Endothelial cell of umbilical vein (primary cell): ENCODE data around the gene PGAP3. TPM values are rescaled to one million over a fixed set of nuclear protein-coding genes. Genes with fewer than 3 reads are reported as not detected.

Experiments
- BruUV-seq: library from RNA; stranded (reverse); fragments of 400-500 nt; replicated peaks from 2 replicates; lab custom pipeline; 2021; lab: Mats Ljungman, UMichigan
- CTCF ChIA-PET: fragments of 300-600, 350-600 bp; sonication (Branson Sonifier 250); formaldehyde crosslinking; loops from one replicate; lab custom pipeline; 2021; ENCODE audit warnings: antibody characterized with exemption, inconsistent platforms; lab: Charles Lee
- POLR2A ChIA-PET: fragments of 300-600, 350-600 bp; sonication (Branson Sonifier 250); formaldehyde crosslinking; loops from one replicate; lab custom pipeline; 2021; ENCODE audit warnings: antibody characterized with exemption, inconsistent platforms; lab: Charles Lee
- DNase-seq: peaks from one replicate; pipeline ENCODE4 v3.0.0-alpha.2; 2011; ENCODE audit warnings: low read depth, low spot score
- FAIRE-seq: peaks from 2 replicates; lab custom pipeline; 2011; peaks lifted over from hg19 to GRCh38; lab: Jason Lieb, UNC
- H2AFZ ChIP-seq: 2 replicates; pipeline ENCODE4 v1.6.0; 2012; ENCODE audit warnings: low read depth, low read length, control low read depth, inconsistent platforms
- H3K27ac ChIP-seq: 2 replicates; pipeline ENCODE4 v1.5.1; 2011; ENCODE audit warnings: low read depth, mild to moderate bottlenecking, control low read depth, low read length, moderate library complexity; ENCODE audit not compliant: insufficient read depth
- H3K27me3 ChIP-seq, 2 experiments: 2 replicates each; pipeline versions ENCODE4 v1.6.0 to v1.6.1; 2011; ENCODE audit warnings: low read length in 2 of 2, mixed read lengths in 1 of 2; ENCODE audit not compliant: control insufficient read depth in 2 of 2, insufficient read depth in 2 of 2
- H3K36me3 ChIP-seq, 2 experiments: 2 replicates in 1 of 2; 3 replicates in 1 of 2; pipeline ENCODE4 v1.5.1; 2011; ENCODE audit warnings: low read length in 2 of 2, mild to moderate bottlenecking in 1 of 2, moderate library complexity in 1 of 2; ENCODE audit not compliant: control insufficient read depth in 2 of 2, insufficient read depth in 2 of 2; ENCODE audit errors: extremely low read depth in 1 of 2
- H3K4me1 ChIP-seq: 3 replicates; pipeline ENCODE4 v1.5.1; 2011; ENCODE audit warnings: mild to moderate bottlenecking, low read length; ENCODE audit not compliant: control insufficient read depth, insufficient read depth; ENCODE audit errors: extremely low read depth
- H3K4me2 ChIP-seq: 2 replicates; pipeline ENCODE4 v1.6.1; 2011; ENCODE audit warnings: low read length, control low read depth, mixed read lengths; ENCODE audit not compliant: insufficient read depth
- H3K4me3 ChIP-seq, 3 experiments: fragments of 200-600 bp in 1 of 3; sonication (generic), shearing (Covaris generic) in 1 of 3; replicated peaks in 1 of 3; 2 replicates each; pipeline ENCODE4 v1.5.1; 2011 to 2016; ENCODE audit warnings: control low read depth in 3 of 3, low read length in 3 of 3, mild to moderate bottlenecking in 2 of 3, inconsistent platforms in 1 of 3, low read depth in 1 of 3, moderate library complexity in 1 of 3; ENCODE audit not compliant: insufficient read depth in 1 of 3
- H3K79me2 ChIP-seq: 2 replicates; pipeline ENCODE4 v1.6.0; 2012; ENCODE audit warnings: low read length, inconsistent platforms; ENCODE audit not compliant: control insufficient read depth, insufficient read depth
- H3K9ac ChIP-seq: replicated peaks from 2 replicates; pipeline ENCODE3; 2011; ENCODE audit warnings: low read length, control low read depth; ENCODE audit not compliant: insufficient read depth; ENCODE audit errors: extremely low read depth
- H3K9me1 ChIP-seq: replicated peaks from 3 replicates; pipeline ENCODE4 v1.6.0; 2011; ENCODE audit warnings: mild to moderate bottlenecking, low read length; ENCODE audit not compliant: control insufficient read depth, insufficient read depth; ENCODE audit errors: extremely low read depth
- H3K9me3 ChIP-seq: replicated peaks from 2 replicates; pipeline ENCODE4 v1.5.1; 2012; ENCODE audit warnings: low read length, inconsistent platforms; ENCODE audit not compliant: control insufficient read depth, insufficient read depth
- H4K20me1 ChIP-seq: replicated peaks from 2 replicates; pipeline ENCODE3; 2011; ENCODE audit warnings: mild to moderate bottlenecking, low read length; ENCODE audit not compliant: control insufficient read depth, insufficient read depth; ENCODE audit errors: extremely low read depth
- EZH2 ChIP-seq: IDR thresholded peaks from 2 replicates; pipeline ENCODE4 v1.6.1; 2012; ENCODE audit warnings: borderline replicate concordance, low read depth, mild to moderate bottlenecking, moderate library complexity, low read length, inconsistent platforms; ENCODE audit not compliant: severe bottlenecking
- FOS ChIP-seq: IDR thresholded peaks from 2 replicates; pipeline ENCODE4 v1.6.1; 2011; ENCODE audit warnings: mild to moderate bottlenecking, low read length, moderate library complexity, borderline replicate concordance; ENCODE audit not compliant: insufficient read depth
- GATA2 ChIP-seq: IDR thresholded peaks from 2 replicates; pipeline ENCODE4 v1.7.0; 2011; ENCODE audit warnings: low read depth, mild to moderate bottlenecking, moderate library complexity, mixed read lengths, low read length; ENCODE audit not compliant: insufficient read length, insufficient read depth
- POLR2A ChIP-seq: IDR thresholded peaks from 2 replicates; pipeline ENCODE4 v1.6.1; 2012; ENCODE audit warnings: low read depth, mild to moderate bottlenecking, control low read depth, low read length
- dilution Hi-C: fragments of 300-500 bp; cut with MboI; formaldehyde crosslinking; loops from one replicate; pipeline ENCODE4 v1.15.0; 2019; ENCODE audit warnings: low sequenced_read_pairs; ENCODE audit not compliant: extremely low pct_ligation_motif_present
- intact Hi-C: fragments of 100-400 bp; cut with micrococcal nuclease; formaldehyde crosslinking; loops from one replicate; pipeline ENCODE4 v1.10.0; 2022
- polyA plus RNA-seq, 4 experiments: library from polyadenylated mRNA; depleted of rRNA in 3 of 4; stranded (reverse) in 3 of 4; unstranded in 1 of 4; fragments of >200 nt; gene quantifications; 2 replicates each; pipeline versions ENCODE4 v1.2.1 to v1.2.3, GENCODE V29; 2011 to 2012; ENCODE audit warnings: missing spikeins in 1 of 4
- total RNA-seq: library from RNA; stranded (reverse); gene quantifications from 2 replicates; pipeline ENCODE4 v1.2.3, GENCODE V29; 2021

Gene PGAP3
- total and polyA plus RNA-seq, 2 donors (not counting 3 experiments of a cell fraction or from before 2014, with no cell fraction given), result 6.4 to 14.9 TPM

DNA sequence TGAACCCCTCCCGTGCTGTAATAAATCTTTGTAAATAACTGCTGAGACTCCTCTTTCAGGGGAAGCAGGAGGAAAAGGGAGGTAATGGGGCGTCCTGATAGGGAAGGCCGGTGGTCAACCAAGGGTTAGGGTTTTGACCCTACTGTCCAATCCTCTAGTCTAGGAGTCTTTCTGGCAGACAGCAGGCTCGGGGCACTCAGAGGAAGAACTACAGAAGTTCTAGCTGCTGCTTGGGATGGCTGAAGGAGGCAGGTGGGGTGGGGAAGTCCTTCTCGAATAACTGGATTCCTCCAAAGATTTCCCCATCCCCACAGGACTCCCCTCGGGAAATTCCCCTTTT, 51.3 kb downstream of the PGAP3 start:
- Histone ChIP-seq H3K9ac (peak overlapping the region; percentile 83), H3K36me3 (no peaks in the 10 kb centered on the region), H3K4me2 (peak overlapping the region; percentile 81), H3K4me3 (peak overlapping the region in 2 of 3 experiments; percentile 91 to 96), H3K9me3 (no peaks in the 10 kb centered on the region), H3K4me1 (peaks cover 14% of the 10 kb centered on the region), H3K9me1 (no peaks in the 10 kb centered on the region), H3K79me2 (peaks cover 16% of the 10 kb centered on the region), H3K27me3 (peaks cover 3 to 8% of the 10 kb centered on the region in 2 experiments), H4K20me1 (no peaks in the 10 kb centered on the region), H2AFZ (peak overlapping the region; percentile 95), H3K27ac (no peak overlapping the region)
- no peak for FAIRE-seq
- ChIA-PET CTCF (interaction anchor here (1.0 to 2.0 kb wide), 2 partner anchors 15 to 32 kb away, joined by 3 to 19 read pairs; partner anchors contain the start of gene PNMT), POLR2A (no interaction called here)
- TSS peak; percentile 77 for BruUV-seq
- no peak for TF ChIP-seq EZH2
- no peak for TF ChIP-seq FOS
- TF ChIP-seq GATA2, result no peak
- TF ChIP-seq POLR2A, result no peak
- intact Hi-C loops (loop anchor here (5.0 kb wide), 1 partner anchor 116 kb away; no protein-coding TSS in a partner anchor), dilution Hi-C loops (loop anchor here (10.0 kb wide), 1 partner anchor 108 kb away; no protein-coding TSS in a partner anchor)
- no peak for DNase-seq

DNA sequence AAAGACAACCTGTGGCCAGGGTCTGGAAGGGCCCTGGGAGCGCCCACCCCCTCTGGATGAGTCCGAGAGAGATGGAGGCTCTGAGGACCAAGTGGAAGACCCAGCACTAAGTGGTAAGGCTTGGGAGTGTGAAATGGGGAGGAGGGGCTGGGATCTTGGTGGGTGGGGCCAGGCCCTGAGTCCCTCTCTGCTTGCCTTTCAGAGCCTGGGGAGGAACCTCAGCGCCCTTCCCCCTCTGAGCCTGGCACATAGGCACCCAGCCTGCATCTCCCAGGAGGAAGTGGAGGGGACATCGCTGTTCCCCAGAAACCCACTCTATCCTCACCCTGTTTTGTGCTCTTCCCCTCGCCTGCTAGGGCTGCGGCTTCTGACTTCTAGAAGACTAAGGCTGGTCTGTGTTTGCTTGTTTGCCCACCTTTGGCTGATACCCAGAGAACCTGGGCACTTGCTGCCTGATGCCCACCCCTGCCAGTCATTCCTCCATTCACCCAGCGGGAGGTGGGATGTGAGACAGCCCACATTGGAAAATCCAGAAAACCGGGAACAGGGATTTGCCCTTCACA, 52.2 kb downstream of the PGAP3 start:
- BruUV-seq, result no TSS peak

More for the DNA sequence above, 52.2 kb downstream of the PGAP3 start:
- Histone ChIP-seq H3K9me3 (no peaks in the 10 kb centered on the region), H3K4me3 (no peak overlapping the region), H4K20me1 (no peaks in the 10 kb centered on the region), H3K79me2 (peaks cover 16% of the 10 kb centered on the region), H3K4me1 (peaks cover 14% of the 10 kb centered on the region), H3K36me3 (no peaks in the 10 kb centered on the region), H3K4me2 (no peak overlapping the region), H3K27ac (no peak overlapping the region), H3K9ac (no peak overlapping the region), H3K9me1 (no peaks in the 10 kb centered on the region), H3K27me3 (peaks cover 9 to 15% of the 10 kb centered on the region in 2 experiments), H2AFZ (no peak overlapping the region)
- POLR2A ChIA-PET, result no interaction called here
- CTCF ChIA-PET, result interaction anchor here (0.9 to 6.4 kb wide), 10 partner anchors 11 to 91 kb away, joined by 3 to 141 read pairs (median 6); partner anchors contain the start of gene ERBB2
- TF ChIP-seq FOS (no peak), GATA2 (no peak)
- intact Hi-C loops, result loop anchor here (5.0 kb wide), 1 partner anchor 117 kb away; no protein-coding TSS in a partner anchor
- DNase-seq (no peak), FAIRE-seq (no peak)
- dilution Hi-C loops, result loop anchor here (10.0 kb wide), 1 partner anchor 109 kb away; no protein-coding TSS in a partner anchor
